ENCODE measurements around the gene GFER.
"Not testable (repeated sequence)": the region's sequence is repeated elsewhere in the genome, so short reads cannot be mapped to it uniquely, and the experiment has no call there.

The GFER gene

DNA sequence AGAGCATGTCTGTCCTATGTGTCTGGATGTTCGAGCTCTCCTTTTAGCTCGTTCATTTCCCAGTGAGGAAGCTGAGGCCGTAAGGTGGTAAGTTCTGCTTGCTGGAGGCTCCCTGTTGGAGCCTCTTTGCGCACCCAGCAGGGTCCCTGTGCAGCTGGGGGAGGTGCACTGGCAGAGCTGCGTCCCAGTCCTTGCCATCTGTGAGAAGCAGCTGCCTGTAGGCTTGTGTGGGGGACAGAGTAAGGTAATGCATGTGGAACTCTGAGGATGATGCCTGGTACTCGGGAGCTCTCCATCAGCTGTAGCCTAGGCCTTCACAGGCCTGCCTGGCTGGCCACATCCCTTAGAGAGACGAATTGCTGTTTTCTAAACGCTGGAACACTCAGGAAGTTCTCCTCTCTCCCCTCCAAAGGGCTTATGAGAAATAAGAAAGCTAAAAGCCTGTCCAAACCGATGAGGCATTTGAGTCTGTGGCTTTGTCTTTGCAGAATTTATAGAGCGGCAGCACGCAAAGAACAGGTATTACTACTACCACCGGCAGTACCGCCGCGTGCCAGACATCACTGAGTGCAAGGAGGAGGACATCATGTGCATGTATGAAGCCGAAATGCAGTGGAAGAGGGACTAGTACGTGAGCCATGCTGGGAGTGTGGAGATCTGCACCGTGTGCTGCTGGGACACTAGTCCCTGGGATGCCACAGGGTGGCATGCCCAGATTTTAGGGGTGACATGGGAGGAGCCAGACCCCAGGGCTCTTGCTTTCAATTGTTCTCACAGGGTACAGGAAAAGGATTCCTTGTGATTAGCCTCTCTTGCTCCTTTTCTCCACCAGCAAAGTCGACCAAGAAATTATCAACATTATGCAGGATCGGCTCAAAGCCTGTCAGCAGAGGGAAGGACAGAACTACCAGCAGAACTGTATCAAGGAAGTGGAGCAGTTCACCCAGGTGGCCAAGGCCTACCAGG lies 23.0 kb upstream of the GFER start:
- peak in 2 of 3 experiments; percentile 31 to 40 for DNase-seq
- peak overlapping the region; percentile 94 to 95 for H3K4me3 Mint-ChIP-seq
- peaks cover 61% of the 10 kb centered on the region for H3K36me3 Mint-ChIP-seq (ENCODE audit: insufficient read depth)
- no peak for ATAC-seq (replicated peaks)
- H3K4me1 Mint-ChIP-seq (ENCODE audit: low read depth in 2 of 2), result peaks cover 43 to 53% of the 10 kb centered on the region in 2 donors
- no peaks in the 10 kb centered on the region for H3K27me3 Mint-ChIP-seq
- no peaks in the 10 kb centered on the region for H3K9me3 Mint-ChIP-seq
- peak overlapping the region; percentile 98 to 99 for H3K27ac Mint-ChIP-seq

DNA sequence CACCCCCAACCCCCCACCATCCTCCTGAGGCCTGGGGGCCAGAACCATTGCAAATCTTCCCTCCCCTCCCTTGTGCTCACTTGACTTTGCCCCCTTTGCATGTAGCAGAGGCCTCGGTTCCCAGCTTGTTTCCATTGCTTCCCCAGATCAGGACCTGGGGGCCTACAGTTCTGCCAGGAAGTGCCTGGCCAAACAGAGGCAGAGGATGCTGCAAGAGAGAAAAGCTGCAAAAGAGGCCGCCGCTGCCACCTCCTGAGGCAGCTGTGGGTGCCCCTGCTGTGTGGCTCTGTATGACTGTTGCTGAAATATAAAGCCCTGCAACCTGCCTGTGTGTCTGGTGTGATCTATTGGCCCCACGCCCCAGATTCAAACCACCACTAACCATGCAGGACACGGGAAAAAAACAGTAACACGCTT lies 22.3 kb upstream of the GFER start:
- Mint-ChIP-seq H3K4me3 (peak overlapping the region; percentile 94 to 95), H3K9me3 (no peaks in the 10 kb centered on the region), H3K27me3 (no peaks in the 10 kb centered on the region), H3K27ac (peak overlapping the region; percentile 98 to 99), H3K4me1 (ENCODE audit: low read depth in 2 of 2) (peaks cover 43 to 53% of the 10 kb centered on the region in 2 donors), H3K36me3 (ENCODE audit: insufficient read depth) (peaks cover 64% of the 10 kb centered on the region)
- ATAC-seq (replicated peaks) (no peak), DNase-seq (no peak)

DNA sequence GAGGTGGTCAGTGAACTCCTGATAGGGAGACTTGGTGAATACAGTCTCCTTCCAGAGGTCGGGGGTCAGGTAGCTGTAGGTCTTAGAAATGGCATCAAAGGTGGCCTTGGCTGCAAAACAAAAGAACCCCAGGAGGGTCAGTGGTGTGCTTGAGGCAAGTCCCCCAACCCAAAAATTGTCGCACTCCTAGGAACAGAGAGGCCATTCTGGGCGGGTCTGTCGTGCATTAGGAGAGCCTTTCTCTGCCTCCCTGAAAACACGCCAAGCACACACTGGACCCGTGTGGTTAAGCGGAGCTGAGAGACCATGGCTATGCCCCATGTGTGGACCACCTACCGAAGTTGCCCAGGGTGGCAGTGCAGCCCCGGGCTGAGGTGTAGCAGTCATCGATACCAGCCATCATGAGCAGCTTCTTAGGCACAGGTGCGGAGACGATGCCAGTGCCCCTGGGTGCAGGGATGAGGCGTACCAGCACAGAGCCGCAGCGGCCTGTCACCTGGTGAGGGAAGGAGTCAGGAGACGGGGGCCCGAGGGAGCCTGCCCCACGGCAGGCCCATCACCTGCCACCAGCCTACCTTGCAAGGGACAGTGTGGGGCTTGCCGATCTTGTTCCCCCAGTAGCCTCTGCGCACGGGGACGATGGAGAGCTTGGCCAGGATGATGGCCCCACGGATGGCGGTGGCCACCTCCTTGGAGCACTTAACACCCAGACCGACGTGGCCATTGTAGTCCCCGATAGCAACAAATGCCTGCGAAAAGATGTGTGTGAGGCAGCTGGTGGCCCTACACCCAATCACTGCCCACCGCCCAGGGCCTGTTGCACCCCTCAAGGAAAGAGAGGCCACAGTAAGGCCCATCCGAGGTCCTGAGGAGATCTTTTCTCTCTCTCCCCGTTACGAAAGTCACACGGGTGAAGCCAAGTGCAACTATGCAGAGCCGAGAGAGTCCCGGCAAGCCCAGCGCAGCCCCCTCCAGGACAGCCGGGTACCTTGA lies 21.5 kb upstream of the GFER start:
- not testable (repeated sequence) for ATAC-seq (replicated peaks); H3K9me3 Mint-ChIP-seq; H3K27me3 Mint-ChIP-seq; DNase-seq
- peak overlapping the region; percentile 92 to 95 for H3K4me3 Mint-ChIP-seq
- H3K36me3 Mint-ChIP-seq (ENCODE audit: insufficient read depth), result peaks cover 64% of the 10 kb centered on the region
- H3K27ac Mint-ChIP-seq, result peak overlapping the region; percentile 98 to 99
- peaks cover 43 to 53% of the 10 kb centered on the region in 2 donors for H3K4me1 Mint-ChIP-seq (ENCODE audit: low read depth in 2 of 2)

DNA sequence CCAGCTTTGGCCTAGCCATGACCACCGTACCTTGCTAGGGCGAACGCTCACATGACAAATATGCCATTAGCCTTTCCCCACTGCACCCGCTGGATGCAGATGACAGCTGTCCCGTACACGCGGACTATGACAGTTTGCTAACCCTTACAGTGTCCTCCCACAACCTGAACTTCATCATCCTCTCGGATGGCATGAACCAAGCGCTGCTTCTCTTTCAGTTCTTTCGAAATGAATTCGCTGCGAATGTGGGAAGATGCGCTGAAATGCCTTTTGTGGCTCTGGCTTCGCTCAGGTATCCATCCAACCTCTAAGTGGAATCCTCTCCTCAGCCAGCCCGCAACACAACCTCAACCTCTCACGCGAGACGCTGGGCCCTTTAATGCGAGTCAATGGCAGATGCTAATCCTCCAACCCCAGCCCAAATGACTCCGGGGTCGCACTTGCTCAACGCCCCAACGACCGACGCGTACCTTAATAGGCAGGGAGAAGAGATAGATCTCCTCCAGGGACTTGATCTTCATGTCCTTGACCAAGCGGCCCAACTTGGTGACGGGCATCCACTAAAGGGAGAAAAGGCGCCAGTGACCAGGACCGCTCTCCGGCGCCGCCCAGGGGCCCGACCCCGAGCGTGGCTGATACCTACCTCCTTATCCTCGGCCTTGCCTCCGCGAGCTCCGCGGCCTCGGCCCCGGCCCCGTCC lies 20.0 kb upstream of the GFER start:
- DNase-seq (peak in 2 of 3 experiments; percentile 37 to 52), ATAC-seq (replicated peaks) (peak; percentile 20)
- Mint-ChIP-seq H3K27ac (peak overlapping the region; percentile 98 to 99), H3K4me3 (peak overlapping the region; percentile 92 to 95), H3K4me1 (ENCODE audit: low read depth in 2 of 2) (peaks cover 43 to 53% of the 10 kb centered on the region in 2 donors), H3K27me3 (no peaks in the 10 kb centered on the region), H3K9me3 (no peaks in the 10 kb centered on the region), H3K36me3 (ENCODE audit: insufficient read depth) (peaks cover 64% of the 10 kb centered on the region)

DNA sequence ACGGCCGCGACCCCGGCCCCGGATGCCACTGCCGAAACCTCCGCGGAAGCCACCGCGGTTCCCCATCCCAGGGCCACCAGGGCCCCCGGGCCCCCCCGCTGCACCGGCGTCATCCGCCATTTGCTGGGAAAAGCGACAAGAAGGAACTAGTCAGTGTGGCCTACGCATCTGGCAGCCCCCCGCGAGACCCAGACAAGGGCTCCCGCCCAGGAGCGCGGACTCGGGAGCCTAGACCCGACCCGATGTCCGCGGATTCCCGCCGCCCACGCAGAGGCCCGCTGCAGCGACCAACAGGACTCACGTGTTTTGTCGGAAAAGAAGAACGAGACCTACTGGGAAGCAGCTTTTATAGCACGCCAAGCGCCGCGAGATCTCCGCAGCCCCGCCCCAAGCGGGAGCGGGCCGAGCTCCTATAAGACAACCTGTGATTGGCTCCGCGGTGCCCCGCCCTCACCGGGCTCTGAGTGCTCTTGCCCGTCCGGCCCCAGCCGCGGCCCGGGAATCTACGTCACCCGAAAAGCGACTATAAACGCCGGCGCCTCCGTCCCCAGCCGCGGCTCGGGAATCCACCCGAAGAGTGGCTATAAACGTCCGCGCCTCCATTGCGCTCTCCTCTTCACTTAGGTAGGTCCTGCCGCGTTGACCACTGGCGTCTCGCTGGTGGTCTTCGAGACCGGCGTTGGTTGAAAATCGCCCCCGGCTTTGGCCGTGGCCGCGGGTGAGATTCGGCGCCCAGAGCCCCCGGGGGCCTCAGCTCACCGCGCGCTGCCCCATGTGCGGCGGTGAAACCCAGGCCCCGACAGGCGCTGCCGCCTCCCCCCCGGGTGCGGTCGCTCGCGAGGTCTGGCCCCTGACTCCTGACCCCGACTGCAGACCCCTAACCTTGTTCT lies 19.2 kb upstream of the GFER start, which contains the start of gene RPS2:
Gene RPS2, minus strand, starts transcription at position 321 of the 890 bp plus-strand sequence. Its CDS starts 201 bp downstream, at position 120.
- DNase-seq (peak; percentile 94 to 97 (median 94)), ATAC-seq (replicated peaks) (peak; percentile 90)
- H3K9me3 Mint-ChIP-seq, result no peaks in the 10 kb centered on the region
- H3K27me3 Mint-ChIP-seq, result no peaks in the 10 kb centered on the region
- peaks cover 64% of the 10 kb centered on the region for H3K36me3 Mint-ChIP-seq (ENCODE audit: insufficient read depth)
- peaks cover 43 to 53% of the 10 kb centered on the region in 2 donors for H3K4me1 Mint-ChIP-seq (ENCODE audit: low read depth in 2 of 2)
- peak within 1 kb of the TSS; percentile 98 to 99 for H3K27ac Mint-ChIP-seq
- H3K4me3 Mint-ChIP-seq, result peak within 1 kb of the TSS; percentile 92 to 95

DNA sequence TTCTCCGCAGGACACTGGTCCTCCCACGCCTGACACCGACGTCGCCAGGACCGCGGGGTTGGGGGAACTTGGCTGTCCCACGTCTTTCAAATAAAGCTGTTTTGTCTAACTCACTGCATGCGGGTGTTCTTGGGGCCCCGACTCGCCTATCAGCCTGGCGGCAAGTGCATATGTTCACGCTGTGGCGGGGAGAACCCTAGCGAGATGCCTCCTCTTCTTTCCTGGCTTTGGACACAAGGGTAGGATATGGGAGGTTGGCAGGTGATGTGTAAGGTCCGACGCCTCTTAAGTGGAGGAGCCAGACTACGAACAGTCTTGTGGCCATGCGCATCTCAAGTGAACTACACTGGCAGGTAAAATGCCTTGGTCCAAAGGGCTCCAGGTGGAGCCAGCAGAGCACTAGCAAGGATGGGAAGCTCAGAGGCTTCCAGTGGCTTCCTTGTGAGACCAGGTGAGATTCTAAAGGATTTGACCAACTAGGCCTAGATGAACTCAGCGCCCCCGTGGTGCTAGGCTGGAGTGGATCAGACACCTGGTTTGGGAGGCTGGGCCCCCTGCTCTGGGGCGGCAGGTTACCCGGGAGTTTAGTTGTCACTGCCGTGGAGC lies 18.5 kb upstream of the GFER start:
- peak overlapping the region; percentile 98 to 99 for H3K27ac Mint-ChIP-seq
- ATAC-seq (replicated peaks), result no peak

DNA sequence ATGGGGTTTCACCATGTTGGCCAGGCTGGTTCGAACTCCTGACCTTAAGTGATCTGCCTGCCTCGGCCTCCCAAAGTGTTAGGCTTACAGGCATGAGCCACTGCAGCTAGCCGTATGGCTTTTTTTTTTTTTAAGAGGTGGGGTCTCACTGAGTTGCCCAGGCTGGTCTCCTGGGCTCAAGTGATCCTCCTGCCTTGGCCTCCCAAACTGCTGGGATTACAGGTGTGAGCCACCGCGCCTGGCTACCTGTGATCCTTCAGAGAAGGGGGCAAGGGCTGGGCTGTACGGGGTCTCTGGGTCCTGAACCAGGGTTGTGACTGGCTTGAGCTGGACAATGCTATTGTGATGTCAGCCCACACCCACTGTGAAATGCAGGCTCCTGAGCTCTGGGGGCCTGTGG lies 17.5 kb upstream of the GFER start, which contains the start of gene RNF151:
Gene RNF151, plus strand, starts transcription at position 397 of the 400 bp plus-strand sequence. CDS start 26 bp downstream, outside the sequence.
- Mint-ChIP-seq H3K9me3 (no peaks in the 10 kb centered on the region), H3K27me3 (no peaks in the 10 kb centered on the region), H3K36me3 (ENCODE audit: insufficient read depth) (peaks cover 51% of the 10 kb centered on the region), H3K27ac (peak within 1 kb of the TSS; percentile 98 to 99), H3K4me3 (peak within 1 kb of the TSS; percentile 92 to 95), H3K4me1 (ENCODE audit: low read depth in 2 of 2) (peaks cover 34 to 44% of the 10 kb centered on the region in 2 donors)
- DNase-seq (no peak), ATAC-seq (replicated peaks) (no peak)

More for the DNA sequence above, 18.5 kb upstream of the GFER start:
- Mint-ChIP-seq H3K36me3 (ENCODE audit: insufficient read depth) (peaks cover 58% of the 10 kb centered on the region), H3K4me1 (ENCODE audit: low read depth in 2 of 2) (peaks cover 36 to 46% of the 10 kb centered on the region in 2 donors), H3K27me3 (no peaks in the 10 kb centered on the region), H3K9me3 (no peaks in the 10 kb centered on the region), H3K4me3 (peak overlapping the region; percentile 92 to 95)
- DNase-seq, result no peak

DNA sequence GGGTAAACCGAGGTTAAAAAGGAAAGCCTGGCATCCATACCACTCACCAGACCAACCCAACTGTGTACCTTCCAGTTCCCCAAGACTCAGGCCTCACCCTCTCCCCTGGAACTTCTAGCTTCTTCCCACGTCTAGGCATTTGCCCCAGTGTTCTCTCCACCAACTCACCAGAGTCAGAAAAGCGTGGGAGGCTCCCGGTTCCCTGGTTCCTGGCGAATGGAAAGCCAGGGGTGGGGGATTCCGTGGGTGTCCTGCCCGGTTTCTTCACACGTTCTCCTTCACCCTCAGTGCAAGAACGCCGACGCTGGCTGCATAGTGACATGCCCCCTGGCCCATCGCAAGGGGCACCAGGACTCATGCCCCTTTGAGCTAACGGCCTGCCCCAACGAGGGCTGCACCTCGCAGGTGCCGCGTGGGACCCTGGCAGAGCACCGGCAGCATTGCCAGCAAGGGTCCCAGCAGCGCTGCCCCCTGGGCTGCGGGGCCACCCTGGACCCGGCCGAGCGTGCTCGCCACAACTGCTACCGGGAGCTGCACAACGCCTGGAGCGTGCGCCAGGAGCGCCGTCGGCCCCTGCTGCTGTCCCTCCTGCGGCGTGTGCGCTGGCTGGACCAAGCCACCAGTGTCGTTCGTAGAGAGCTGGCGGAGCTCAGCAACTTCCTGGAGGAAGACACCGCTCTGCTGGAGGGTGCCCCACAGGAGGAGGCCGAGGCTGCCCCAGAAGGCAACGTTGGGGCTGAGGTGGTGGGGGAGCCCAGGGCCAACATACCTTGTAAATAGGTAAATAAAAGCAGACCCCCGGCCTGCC lies 15.6 kb upstream of the GFER start:
- H3K27ac Mint-ChIP-seq, result no peak overlapping the region
- H3K36me3 Mint-ChIP-seq (ENCODE audit: insufficient read depth), result peaks cover 38% of the 10 kb centered on the region
- peaks cover 39 to 40% of the 10 kb centered on the region in 2 donors for H3K4me1 Mint-ChIP-seq (ENCODE audit: low read depth in 2 of 2)
- H3K27me3 Mint-ChIP-seq, result no peaks in the 10 kb centered on the region
- ATAC-seq (replicated peaks) (no peak), DNase-seq (no peak)
- no peaks in the 10 kb centered on the region for H3K9me3 Mint-ChIP-seq
- H3K4me3 Mint-ChIP-seq, result peak overlapping the region in 1 of 2 donors; percentile 17

DNA sequence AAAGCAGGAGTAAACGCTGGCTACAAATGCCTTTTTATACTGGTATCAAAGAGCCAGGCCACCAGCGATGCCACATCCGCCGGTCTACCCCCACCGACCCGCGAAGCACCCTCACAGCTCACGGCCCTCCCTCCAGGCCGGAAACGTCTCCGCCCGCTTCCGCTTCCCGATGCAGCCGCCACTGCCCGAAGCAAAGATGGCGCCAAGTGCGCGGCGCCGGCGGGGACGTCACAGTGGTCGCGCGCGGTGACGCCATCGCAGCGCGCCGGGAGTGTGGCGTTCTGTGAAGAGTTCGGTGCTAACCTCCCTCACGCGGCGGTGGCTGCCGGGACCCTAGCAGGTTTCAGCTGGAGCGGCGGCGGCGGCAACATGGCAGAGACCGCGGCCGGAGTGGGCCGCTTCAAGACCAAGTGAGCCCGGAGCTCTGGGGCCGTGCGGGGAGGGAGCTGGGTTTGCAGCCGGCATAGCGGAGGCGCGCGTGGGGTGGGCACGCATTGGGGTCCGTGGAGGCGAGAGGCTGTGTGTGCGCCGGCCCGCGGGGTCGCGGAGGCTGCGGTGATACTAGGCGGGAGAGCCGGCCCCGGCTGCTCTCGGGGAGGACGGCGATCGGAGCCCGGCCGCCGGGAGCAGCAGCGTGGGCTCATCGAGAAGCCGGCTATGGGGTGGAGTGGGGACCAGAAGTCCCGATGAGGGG lies 12.1 kb upstream of the GFER start, which contains the start of gene TBL3:
Gene TBL3, plus strand, starts transcription at position 258 of the 694 bp plus-strand sequence. Its CDS starts 112 bp downstream, at position 370.
- peaks cover 19 to 20% of the 10 kb centered on the region in 2 donors for H3K4me1 Mint-ChIP-seq (ENCODE audit: low read depth in 2 of 2)
- DNase-seq, result peak; percentile 95 to 98 (median 98)
- H3K27ac Mint-ChIP-seq, result peak within 1 kb of the TSS; percentile 98
- H3K4me3 Mint-ChIP-seq, result peak within 1 kb of the TSS; percentile 98
- H3K36me3 Mint-ChIP-seq (ENCODE audit: insufficient read depth), result peaks cover 21% of the 10 kb centered on the region
- no peaks in the 10 kb centered on the region for H3K27me3 Mint-ChIP-seq
- H3K9me3 Mint-ChIP-seq, result no peaks in the 10 kb centered on the region
- ATAC-seq (replicated peaks), result peak; percentile 98

DNA sequence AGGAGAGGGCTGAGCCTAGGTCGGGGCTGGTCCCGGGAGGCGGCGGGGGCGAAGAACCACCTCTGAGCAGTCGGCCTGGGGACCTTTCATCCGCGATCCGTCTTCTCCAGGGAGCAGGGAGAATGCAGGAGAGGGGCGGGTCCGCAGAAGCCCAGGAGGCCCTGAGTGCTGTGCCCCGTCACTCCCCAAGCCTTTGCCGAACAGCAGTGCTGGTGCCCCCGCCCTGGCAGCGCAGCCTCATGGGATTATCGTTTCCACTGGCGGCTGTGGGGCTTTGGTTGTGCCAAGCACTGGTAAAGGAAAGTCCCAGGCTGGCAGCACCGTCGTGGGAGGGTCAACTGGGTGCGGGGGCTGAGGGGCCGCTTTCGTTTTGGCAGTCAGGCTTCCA lies 11.5 kb upstream of the GFER start:
- ATAC-seq (replicated peaks), result no peak
- Mint-ChIP-seq H3K27ac (peak overlapping the region; percentile 98), H3K9me3 (no peaks in the 10 kb centered on the region), H3K4me1 (ENCODE audit: low read depth in 2 of 2) (peaks cover 19 to 20% of the 10 kb centered on the region in 2 donors), H3K4me3 (peak overlapping the region; percentile 98), H3K36me3 (ENCODE audit: insufficient read depth) (peaks cover 26% of the 10 kb centered on the region), H3K27me3 (no peaks in the 10 kb centered on the region)
- DNase-seq, result no peak
